HG02943 (cell line): ENCODE measurements around the gene PRSS35.
"Not testable (repeated sequence)": the region's sequence is repeated elsewhere in the genome, so short reads cannot be mapped to it uniquely, and the experiment has no call there.

Experiments used
- ATAC-seq: cut with Tn5 transposase; IDR thresholded peaks from one replicate; pipeline ENCODE4 v1.9.1; 2021; ENCODE audit warnings: mild to moderate bottlenecking, low read depth, moderate library complexity; ENCODE audit not compliant: unreplicated experiment

Gene PRSS35, protein sequence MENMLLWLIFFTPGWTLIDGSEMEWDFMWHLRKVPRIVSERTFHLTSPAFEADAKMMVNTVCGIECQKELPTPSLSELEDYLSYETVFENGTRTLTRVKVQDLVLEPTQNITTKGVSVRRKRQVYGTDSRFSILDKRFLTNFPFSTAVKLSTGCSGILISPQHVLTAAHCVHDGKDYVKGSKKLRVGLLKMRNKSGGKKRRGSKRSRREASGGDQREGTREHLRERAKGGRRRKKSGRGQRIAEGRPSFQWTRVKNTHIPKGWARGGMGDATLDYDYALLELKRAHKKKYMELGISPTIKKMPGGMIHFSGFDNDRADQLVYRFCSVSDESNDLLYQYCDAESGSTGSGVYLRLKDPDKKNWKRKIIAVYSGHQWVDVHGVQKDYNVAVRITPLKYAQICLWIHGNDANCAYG

DNA sequence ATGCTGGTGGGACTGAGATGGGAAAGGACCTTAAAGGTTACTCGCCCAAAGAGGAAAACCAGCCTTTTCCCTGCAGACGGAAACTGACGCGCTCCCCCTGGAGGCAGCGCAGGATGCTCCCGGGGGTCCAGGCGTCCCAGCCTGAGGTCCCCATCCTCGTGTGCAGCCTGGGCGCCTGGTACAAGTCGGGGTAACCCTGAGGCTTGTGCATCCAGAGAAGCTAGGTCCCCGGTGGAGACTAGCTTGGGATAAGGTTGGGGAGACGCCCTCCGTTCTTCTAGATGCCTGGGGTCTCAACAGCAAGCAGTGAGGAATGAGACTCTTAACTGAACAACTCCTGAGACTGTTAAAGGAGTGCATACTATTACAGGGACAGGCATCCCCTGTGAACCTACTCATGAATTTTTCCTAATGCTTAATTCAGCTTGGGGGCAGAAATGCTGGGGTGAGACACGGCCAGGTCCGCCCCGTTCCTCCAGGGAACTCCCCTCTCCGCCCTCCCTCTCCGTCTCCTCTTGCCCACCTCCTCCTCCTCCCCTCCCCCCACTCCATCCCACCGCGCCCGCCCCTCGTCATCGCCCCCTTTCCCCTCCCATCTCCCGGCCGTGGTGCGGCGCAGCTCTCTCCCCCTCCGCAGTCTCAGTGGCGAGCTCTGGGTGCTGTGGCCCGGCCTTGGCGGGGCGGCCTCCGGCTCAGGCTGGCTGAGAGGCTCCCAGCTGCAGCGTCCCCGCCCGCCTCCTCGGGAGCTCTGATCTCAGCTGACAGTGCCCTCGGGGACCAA lies at the start of gene PRSS35:
Gene PRSS35 (plus strand): TSS at position 634 of the 781 bp plus-strand sequence. CDS start 10,908 bp downstream, outside the sequence.
- ATAC-seq, result peak; percentile 59

DNA sequence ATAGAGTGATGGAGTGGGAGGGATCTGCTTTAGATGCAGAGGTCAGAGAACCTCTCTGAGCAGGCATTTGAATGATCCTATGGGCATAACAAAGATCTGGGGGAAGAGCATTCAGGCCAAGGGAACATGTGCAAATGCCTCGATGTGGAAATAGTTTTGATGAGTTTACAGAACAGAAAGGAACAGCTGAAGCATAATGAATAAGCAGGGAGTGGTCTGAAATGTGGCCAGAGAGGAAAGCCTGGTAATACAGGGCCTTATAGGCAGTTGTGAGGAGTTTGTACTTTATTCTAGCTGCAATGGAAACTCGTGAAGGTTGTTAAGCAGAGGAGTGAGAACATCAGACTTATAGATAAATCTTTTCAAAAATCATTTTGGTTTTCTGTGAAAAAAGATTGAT lies 48.4 kb upstream of the PRSS35 start:
- no peak for ATAC-seq

DNA sequence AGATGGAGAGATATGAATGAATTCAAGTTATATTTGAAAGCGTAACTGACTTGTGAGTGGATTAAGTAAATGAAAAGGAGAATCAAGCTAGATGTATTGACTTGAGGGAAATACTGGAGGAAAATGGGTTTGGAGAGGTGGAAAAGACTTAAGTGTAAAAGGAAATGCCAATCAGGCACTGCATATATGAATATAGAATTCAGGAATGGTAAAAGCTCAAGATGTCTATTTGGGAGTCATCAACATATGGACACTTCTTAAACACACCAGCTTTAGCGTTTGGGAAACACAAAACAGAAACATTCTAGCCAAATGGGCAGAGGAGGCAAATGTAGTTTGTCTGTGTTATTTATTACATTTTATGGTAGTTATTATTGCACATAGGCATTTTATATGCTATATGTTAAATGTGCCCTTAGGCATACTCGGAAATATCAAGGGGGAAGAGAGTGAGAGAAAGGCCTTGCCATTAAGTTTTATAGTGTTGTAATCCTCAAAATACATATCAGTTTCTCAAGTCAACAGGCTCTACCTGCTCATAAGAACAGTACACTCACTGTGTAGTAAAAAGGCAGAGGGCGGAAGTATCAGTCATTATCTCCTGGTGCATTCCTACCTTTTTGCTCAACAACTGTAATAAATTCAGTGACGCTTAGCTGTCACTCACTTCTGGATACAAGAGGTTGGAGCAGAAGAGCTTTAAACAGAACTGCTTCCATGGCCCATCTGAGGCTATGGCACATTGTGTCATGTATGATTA lies 47.8 kb upstream of the PRSS35 start:
- ATAC-seq, result no peak

DNA sequence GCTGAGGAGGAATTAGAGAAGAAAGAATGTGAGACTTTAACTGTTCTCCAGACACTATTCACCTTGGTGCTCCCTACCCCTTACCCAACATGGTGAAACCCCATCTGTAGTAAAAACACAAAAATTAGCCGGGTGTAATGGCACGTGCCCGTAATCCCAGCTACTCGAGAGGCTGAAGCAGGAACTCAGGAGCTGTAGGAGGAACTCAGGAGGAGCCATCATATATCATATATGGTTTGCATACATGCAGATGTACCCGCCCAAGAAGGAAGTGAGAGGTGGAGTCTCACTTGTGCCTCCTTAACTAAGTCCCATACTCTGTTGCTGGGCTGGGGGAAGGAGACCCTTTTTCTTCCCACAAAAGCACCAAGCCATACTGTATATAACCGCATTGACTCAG lies 46.0 kb upstream of the PRSS35 start:
- no peak for ATAC-seq

DNA sequence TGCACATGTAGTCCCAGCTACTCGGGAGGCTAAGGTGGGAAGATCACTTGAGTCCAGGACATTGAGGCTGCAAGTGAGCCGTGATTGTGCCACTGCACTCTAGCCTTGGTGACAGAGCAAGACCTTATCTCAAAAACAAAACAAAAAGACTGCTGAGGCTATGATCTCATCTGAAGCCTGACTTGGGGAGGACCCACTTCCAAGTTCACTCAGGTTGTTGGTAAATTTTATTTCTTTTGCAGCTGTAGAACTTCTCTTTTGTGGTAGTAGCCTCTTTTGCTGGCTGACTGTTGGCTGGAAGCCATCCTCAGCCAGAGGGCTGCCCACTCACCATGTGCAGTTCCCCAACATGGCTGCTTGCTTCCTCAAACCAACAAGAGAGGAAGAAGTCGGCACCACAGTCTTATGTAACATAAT lies 44.7 kb upstream of the PRSS35 start:
- ATAC-seq, result no peak

DNA sequence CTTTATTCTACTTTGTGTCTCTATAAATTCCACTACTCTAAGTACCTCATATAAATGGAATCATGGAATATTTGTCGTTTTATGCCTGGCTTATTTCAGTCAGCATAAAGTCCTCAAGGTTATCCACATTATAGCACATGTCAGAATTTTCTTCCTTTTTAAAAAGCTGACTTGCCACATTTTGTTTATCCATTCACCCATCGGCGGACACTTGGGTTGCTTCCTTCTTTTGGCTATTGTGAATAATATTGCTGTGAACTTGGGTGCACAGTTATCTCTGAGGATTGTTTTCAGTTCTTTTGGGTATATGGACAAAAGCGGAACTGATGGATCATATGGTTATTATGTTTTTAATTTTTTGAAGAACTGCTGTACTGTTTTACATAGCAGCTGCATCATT lies 42.3 kb upstream of the PRSS35 start:
- ATAC-seq, result no peak

DNA sequence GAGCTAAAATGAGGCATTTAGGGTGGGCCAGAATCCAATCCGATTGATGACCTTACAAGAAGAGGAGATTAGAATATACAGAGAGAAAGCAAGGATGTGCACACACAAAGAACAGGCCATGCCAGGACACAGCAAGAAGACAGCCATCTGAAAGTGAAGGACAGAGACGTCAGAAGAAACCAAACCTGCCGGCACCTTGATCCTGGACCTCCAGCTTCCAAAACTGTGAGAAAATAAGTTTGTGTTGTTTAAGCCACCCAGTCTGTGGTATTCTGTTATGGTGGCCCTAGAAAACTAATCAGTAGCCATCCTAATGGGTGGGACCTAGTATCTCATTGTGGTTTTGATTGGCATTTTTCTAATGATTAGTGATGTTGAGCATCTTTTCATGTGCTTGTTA lies 41.7 kb upstream of the PRSS35 start:
- no peak for ATAC-seq

DNA sequence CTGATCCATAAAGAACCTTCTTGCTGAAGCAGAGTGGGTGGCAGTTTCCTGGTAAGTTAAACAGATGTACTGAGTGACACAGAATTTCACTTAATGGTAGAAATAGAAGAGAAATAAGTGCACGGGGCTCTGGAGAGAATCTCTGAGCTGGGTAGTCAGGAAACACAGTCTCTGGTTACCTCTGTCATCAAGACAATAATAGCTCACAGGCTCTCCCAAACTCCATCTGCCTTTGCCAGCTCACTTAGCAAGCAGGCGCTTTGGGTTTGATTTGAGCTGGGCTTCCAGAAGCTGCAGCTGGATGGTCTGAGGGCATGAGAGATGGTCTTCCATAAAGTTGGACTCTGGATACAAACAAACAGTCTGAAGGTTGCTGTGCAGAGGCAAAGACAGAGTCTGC lies 39.6 kb upstream of the PRSS35 start:
- ATAC-seq, result no peak

DNA sequence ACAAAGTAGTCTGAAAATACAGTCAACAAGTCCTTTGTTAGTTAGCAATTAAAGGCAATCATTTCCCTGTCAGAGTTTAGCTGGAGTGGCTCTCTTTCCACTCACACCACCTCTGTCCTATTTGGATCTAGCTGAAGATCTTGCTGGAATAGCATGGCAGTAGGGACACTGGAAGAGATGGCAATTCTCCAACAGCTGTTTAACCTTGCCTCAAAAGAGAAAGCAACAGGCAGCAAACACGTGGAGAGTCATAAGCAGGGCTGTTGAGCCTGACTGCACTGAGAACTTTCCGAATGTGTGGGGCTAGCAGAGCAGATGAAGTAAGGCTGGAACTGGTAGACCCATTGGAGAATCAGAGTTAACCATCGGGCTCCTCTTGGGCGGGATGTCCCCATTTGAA lies 38.0 kb upstream of the PRSS35 start:
- ATAC-seq, result no peak

DNA sequence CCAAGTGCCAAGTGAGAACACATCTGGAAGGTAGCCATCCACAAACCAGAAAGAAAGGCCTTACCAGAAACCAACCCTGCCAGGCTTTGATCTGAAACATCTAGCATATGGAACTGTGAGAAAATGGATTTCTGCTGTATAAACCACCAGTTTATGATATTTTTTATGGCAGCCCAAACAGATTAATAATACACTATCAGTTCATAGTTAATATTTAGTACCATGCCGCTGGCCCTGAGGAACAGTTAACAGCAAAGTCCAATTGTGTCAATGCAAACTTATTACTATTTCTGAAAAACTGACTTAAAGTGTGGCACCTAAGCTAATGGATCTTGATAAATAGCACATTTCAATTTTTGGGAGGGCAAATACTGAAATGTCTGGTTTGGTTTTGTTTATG lies 35.4 kb upstream of the PRSS35 start:
- ATAC-seq, result no peak

DNA sequence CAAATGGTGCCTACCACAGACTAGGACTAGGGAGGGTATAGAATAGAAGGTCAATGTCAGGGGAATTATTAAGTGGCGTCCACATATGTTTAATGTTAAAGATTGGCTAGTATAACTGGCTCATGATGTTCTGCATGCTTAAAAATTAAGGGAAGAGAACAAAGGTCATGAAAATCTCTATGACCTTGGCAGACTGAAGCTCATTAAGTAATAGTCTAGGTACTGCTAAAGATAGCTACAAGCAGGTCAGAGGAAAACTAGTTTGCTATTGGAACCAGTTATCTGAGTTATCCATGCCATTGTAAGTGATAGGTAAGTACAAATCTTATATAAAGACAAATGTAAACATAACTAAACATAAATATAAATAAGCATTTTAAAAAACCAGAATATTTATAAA lies 32.9 kb upstream of the PRSS35 start:
- no peak for ATAC-seq

DNA sequence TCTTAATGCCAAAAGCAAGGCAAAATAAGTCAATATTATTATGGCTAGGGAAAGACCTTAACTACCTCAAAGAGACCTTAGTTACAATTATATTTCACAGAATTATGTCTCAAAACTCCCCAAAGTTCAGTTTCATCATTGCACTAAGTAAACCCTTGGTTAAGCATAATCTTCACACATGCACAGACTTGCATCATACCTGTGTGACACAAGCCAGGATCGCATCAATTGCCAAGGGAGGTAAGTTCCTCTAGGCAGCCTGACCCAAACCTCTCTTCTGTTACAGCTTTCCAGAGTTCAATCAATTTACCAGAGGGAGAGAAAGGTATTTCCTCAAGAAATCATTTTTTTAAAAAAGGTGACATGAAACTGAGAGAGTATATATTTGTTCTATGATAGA lies 31.9 kb upstream of the PRSS35 start:
- no peak for ATAC-seq

DNA sequence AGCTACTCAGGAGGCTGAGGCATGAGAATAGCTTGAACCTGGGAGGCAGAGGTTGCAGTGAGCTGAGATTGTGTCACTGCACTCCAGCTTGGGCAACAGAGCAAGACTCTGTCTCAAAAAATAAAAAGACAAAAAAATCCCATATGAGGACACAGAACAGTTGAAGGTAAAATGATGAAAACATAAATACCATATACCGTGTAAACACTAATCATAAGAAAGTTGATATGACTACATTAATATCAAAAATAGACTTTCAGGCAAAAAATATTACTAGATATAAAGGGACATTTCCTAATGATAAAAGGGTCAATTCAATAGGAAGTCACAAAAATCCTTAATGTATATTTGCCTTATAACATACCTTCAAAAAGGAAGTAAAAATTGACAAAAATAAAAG lies 30.4 kb upstream of the PRSS35 start:
- not testable (repeated sequence) for ATAC-seq

DNA sequence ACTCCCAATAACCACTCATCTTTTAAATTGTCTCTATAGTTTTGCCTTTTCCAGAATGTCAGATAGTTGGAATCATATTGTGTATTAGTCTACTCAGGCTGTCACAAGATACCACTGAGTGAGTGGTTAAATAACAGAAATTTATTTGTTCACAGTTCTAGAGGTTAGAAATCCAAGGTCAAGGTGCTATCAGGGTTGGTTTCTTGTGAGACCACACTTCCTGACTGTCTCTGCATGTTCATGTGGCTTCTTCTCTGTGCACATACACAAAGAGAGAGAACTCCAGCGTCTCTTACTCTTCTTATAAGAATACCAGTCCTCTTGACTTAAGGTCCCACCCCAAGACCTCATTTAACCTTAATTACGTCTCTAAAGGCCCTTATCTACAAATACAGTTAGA lies 23.9 kb upstream of the PRSS35 start:
- no peak for ATAC-seq

DNA sequence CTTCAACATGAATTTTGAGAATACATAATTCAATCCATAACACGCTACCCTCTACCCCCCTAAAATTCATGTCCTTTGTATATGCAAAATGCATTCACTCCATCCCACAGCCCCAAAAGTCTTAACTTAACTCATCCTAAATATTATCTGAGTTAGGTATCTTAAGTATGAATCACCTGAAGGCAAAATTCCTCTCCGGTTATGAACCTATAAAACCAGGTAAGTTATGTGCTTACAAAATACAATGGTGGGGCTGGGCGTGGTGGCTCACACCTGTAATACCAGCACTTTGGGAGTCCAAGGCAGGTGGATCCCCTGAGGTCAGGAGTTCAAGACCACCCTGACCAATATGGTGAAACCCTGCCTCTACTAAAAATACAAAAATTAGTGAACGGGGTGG lies 23.5 kb upstream of the PRSS35 start:
- no peak for ATAC-seq

DNA sequence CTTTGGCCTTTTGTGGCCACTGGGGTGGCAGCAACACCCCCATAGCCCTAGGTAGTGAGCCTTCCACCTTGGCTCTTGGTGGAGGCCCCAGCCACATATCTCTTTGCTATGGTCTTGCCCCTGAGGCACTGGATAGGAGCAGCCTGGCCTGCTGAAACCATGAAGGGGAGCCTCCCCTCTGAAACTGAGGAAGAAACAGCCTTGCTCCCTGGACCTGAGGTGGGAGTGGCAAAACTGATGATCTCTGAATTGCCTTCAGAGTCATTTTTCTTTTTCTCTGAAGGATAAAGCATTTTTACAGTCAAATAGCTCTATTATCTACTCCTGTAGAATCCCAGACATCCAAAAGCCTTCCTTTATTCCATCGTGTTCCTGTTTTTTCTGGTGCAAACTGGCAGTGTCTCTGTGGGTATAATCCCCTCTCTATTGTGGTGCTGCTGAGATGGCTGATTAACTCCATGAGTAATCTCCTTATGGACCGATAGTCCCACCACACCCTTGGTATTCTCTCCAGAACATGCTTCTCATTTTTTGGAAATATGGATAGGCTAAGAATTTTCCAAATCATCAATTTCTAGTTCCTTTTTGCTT lies 22.0 kb upstream of the PRSS35 start:
- ATAC-seq, result no peak

DNA sequence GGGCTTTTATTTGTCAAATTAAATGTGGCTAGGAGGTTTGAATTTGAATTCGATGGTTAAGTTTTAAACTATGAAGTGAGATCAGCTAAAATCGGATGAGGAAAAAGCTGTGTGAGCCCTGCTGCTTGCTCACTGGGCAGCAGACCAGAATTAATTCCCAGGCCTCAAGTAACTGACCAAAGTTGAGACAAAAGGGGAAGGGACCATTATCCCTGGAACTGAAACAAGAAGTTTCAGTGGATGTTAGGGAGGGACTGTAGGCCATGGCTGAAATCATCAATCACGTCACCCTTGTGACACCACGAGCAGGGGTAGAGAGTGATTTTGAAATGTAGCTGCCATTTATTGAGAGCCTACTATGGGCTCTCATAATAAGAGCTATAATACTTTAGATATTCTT lies 7.0 kb upstream of the PRSS35 start:
- ATAC-seq, result no peak

DNA sequence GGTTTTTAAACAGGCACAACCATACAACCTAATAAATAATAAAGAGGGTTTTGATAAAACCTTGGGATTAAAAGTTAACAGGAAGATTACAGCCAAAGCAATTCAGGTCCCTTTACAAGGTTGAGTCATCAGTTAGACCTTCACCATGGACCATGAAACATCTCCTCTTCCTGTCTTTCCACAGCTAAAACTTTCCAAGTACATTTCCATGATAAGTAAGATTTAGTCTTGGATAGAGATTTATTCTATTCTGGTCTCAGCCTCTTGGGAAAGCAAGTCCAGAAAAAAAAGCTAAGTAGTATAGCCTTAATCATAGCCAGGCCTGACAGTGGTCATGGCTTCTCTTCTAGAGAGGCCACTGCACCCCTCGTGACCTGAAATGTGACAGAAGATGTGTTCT lies 2.9 kb upstream of the PRSS35 start:
- no peak for ATAC-seq

DNA sequence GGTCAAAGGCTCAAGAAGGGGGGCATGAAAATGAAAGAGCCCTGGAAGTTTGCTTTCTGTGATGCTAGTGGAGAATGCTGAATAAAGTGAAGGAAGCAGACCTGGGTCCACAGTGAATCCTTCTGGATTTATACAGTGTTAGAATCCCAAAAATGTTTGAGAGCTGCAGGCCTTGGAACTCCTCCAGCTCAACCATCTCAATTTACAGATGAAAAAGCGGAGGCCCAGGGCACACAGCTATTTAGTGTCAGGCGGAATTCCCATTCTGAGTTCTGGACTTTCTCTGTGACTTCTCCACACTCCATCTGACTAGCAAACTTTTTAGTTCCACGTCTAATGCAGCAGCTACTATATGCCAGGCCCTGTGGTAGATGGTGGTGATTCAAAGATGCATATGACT lies 1.5 kb upstream of the PRSS35 start:
- no peak for ATAC-seq

DNA sequence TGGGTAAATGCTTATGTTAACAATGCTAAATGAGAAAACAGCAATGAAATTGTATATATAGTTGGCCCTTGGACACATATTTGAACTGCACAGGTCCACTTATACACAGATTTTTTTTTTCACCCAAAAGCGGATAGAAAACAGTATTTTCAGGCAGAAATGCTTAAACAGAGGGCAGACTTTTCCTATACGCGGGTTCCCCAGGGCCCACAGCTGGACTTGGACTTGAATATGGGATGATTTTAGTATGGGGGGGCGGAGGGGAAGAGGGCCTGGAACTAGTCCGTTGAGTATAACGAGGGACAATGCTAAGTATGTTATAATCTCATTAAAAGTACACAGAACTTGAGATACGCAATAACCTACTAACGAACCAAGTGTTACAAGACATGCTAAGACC lies 1.1 kb upstream of the PRSS35 start:
- no peak for ATAC-seq

DNA sequence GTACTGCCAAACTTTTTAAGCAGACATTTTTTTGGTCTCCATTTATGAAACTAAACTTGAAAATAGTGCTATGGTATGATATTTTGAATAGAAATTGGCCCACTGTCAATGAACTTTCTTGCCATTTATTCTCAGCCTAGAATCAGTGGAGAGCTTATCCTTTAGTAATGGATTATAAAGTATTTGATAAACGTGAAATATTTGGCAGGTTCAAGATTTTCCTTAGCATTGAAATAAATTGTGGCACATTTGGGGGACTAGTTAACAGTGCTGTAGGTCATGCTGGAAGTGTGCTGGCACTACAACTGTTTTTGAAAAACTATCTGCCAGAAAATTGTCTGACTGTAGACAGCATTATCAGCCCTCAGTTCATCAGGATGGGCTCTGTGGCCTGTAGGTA lies 2.1 kb downstream of the PRSS35 start:
- no peak for ATAC-seq
